GM15510 (cell line): ENCODE measurements around the gene ENTR1.

ENCODE experiments used
- POLR2A ChIP-seq: IDR thresholded peaks from 3 replicates; pipeline ENCODE4 v1.6.1; 2011; ENCODE audit warnings: borderline replicate concordance; ENCODE audit not compliant: insufficient read length; ENCODE audit errors: extremely low read depth

The ENTR1 gene

DNA sequence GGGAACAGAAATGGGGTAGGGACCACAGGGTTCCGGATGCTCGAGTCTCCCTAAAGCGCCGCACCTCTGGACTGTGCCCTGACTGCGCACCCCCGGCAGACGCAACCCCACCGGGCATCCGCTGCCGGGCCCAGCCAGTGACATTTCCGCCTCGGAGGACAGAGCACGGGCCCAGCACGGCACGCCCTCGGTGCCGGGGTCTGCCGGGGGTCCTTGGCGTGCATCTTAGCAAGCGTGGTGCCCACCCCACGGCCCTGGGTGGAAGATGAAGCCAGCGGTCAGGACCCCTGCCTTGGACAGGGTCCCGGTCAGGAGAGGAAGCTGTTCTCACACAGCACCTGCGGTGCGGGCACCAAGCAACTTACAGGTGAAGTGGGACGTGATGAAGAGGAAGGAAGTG lies 22.2 kb upstream of the ENTR1 start:
- no peak for TF ChIP-seq POLR2A

GRCh38 chr9:136431782-136432350 lies 21.5 kb upstream of the ENTR1 start:
- no peak for TF ChIP-seq POLR2A

DNA sequence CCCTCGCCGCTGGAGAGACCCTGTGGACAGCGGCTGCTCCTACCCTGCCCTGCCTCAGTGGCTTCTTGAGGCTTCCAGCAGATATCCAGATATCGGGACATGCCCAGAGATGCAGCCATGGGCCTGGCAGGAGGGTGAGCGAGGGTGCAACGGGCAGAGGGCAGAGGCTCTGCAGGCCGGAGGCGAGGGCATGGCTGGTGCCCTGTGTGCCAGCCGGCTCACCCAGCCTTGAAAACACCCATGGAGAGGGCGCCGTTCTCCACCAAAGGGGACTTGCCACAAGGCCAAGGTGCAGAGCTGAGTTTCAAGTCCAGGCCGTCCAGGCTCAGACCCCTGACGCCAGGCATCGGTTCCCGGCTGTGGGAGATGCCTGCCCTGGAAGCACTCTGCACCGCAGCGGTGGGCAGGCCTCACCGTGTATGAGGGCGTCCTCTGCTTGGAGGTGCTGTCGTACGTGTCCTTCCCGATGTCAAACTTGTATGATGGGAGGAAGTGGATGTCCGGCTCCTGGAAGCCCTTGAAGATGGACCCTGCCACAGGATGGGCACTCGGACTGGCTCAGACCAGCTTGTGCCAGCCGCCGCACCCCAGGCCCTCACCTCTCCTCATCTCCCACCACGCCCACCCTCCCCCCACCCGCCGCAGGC lies 20.3 kb upstream of the ENTR1 start:
- TF ChIP-seq POLR2A = no peak

- no peak for TF ChIP-seq POLR2A
These were observed 19.5 kb upstream of the ENTR1 start for GRCh38 chr9:136429683-136430491.

DNA sequence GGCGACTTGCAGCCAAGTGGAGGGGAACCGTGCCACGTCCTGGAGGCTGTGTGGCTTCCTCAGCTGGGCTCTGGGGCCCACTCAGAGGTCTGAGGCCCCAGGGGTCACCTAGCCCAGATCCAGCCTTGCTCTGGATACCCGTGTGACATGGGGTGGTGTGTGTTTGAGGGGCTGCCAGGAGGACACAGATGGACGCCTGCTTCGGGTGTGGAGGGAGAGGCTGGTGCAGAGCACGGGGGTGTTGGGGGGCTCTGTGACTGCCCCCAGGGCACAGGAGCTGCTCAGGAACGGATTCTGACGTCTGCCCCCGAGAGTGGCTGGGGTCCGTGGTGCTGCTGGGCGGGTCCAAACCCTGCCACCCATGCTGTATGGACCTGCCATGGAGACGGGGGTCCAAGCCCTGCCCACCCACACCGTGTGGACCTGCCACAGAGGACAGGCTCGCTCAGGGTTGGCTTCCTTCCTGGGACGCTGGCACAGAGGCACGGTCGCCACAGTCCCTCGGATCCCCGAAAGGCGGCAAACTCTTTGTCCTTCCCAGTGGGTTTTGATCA lies 18.7 kb upstream of the ENTR1 start:
- TF ChIP-seq POLR2A = no peak

- no peak for TF ChIP-seq POLR2A
These were observed 16.4 kb upstream of the ENTR1 start for GRCh38 chr9:136426787-136427186.

DNA sequence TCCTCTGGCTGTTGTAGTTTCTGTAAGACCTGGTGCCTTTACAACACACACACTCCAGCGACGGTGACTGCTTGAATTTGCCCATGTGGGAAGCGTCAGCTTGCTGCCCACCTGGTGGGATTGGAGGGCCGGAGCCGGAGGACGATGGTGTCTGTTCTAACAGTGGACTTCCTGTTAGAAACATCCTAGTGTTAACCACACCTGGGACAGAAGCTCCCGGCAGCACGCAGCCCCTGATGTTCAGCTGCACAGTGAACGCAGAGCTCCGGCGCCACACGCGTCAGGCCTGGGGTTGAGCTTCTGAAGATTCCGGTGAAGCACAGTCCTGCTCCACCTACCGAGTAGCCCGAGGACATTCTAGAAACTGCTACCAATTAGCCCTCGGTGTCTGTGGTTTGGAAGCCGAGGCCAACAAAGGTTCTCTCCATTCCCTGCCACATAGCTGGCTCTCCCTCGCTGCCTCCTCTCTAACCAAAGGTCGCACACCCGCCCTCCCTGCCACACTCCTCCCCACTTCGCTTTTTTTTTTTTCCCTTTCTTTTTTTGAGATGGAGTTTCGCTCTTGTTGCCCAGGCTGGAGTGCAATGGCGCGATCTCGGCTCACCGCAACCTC lies 14.4 kb upstream of the ENTR1 start:
- no peak for TF ChIP-seq POLR2A

GRCh38 chr9:136423432-136424146 lies 13.2 kb upstream of the ENTR1 start:
- no peak for TF ChIP-seq POLR2A

GRCh38 chr9:136422876-136423275 lies 12.5 kb upstream of the ENTR1 start:
- no peak for TF ChIP-seq POLR2A

DNA sequence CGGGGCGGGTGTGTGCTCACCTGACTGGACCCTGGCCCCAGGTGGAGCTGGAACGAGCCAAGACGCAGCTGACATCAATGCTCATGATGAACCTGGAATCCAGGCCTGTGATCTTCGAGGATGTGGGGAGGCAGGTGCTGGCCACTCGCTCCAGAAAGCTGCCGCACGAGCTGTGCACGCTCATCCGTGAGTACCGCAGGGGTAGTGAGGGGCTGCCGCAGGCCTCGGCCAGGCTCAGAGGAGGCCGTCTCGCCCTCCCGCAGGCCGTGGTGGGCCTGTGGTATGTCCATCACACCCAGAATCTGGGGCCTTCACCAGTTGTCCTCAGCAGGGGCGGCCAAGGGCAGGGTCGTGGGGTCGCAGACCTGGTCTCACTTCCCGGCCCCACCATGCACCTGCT lies 11.4 kb upstream of the ENTR1 start:
- TF ChIP-seq POLR2A = no peak

GRCh38 chr9:136419092-136419420 lies 8.6 kb upstream of the ENTR1 start:
- no peak for TF ChIP-seq POLR2A

- no peak for TF ChIP-seq POLR2A
These were observed 8.0 kb upstream of the ENTR1 start for GRCh38 chr9:136418182-136419091.

DNA sequence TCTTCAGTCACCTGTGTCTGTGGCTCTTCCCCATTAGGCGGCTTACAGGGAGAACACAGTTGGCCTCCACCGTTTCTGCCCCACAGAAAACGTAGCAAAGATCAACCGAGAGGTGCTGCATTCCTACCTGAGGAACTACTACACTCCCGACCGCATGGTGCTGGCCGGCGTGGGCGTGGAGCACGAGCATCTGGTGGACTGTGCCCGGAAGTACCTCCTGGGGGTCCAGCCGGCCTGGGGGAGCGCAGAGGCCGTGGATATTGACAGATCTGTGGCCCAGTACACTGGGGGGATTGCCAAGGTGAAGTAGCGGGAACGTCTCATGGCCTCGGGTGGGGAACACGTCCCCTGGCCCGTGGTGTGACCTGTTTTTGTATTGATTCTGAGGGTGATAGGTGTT lies 6.5 kb upstream of the ENTR1 start:
- TF ChIP-seq POLR2A = no peak

DNA sequence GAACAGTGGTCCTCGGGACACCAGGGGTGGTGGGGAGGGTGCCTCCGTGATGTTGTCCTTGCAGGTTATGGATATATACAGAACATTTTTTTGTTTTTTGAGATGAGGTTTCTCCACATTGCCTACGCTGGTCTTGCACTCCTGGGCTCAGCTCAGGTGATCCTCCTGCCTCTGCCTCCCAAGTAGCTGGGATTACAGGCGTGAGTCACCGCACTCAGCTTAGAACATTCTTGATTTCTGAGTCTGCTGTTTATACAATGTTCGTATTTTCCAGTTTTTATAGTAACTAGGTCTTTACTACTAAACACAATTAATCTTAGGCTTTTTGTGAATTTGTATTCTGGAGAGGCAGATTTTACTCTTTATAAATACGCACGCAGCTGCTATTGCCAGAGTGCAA lies 6.0 kb upstream of the ENTR1 start:
- no peak for TF ChIP-seq POLR2A
